GM21367 (cell line): ENCODE results near the gene ANKRD9.

Experiments used
- ATAC-seq: cut with Tn5 transposase; IDR thresholded peaks from one replicate; pipeline ENCODE4 v1.9.1; 2021; ENCODE audit not compliant: unreplicated experiment

ANKRD9 gene

GRCh38 chr14:102513899-102514772, 4.6 kb upstream of the ANKRD9 start:
- no peak for ATAC-seq

GRCh38 chr14:102512793-102513300, 3.3 kb upstream of the ANKRD9 start:
- no peak for ATAC-seq

GRCh38 chr14:102511538-102511937, 2.0 kb upstream of the ANKRD9 start:
- no peak for ATAC-seq

- no peak for ATAC-seq
Measured at GRCh38 chr14:102510616-102511520, 1.3 kb upstream of the ANKRD9 start.

- ATAC-seq: no peak
Measured at GRCh38 chr14:102508774-102509745, 516 bp downstream of the ANKRD9 start.

- ATAC-seq: no peak
Measured at GRCh38 chr14:102508410-102508773, 1.2 kb downstream of the ANKRD9 start.

- ATAC-seq: no peak
Measured at GRCh38 chr14:102507857-102508312, 1.7 kb downstream of the ANKRD9 start.

- no peak for ATAC-seq
Measured at GRCh38 chr14:102507081-102507856, 2.3 kb downstream of the ANKRD9 start.

- ATAC-seq: no peak
Measured at GRCh38 chr14:102506626-102506925, 3.0 kb downstream of the ANKRD9 start.

- ATAC-seq: no peak
Measured at GRCh38 chr14:102505775-102506625, 3.6 kb downstream of the ANKRD9 start.

GRCh38 chr14:102505000-102505619, 4.5 kb downstream of the ANKRD9 start:
- no peak for ATAC-seq

GRCh38 chr14:102504328-102504999, 5.1 kb downstream of the ANKRD9 start:
- ATAC-seq: no peak

- ATAC-seq: no peak
Measured at GRCh38 chr14:102503641-102504327, 5.8 kb downstream of the ANKRD9 start.

- no peak for ATAC-seq
Measured at GRCh38 chr14:102502571-102502970, 7.0 kb downstream of the ANKRD9 start.

- ATAC-seq: no peak
Measured at GRCh38 chr14:102501751-102502315, 7.7 kb downstream of the ANKRD9 start.

- no peak for ATAC-seq
Measured at GRCh38 chr14:102500713-102501112, 8.9 kb downstream of the ANKRD9 start.

GRCh38 chr14:102500158-102500662, 9.4 kb downstream of the ANKRD9 start:
- no peak for ATAC-seq
